Fibroblast of lung (primary cell): ENCODE results near the gene SCOC.

Experiments used
- CTCF ChIP-seq, 2 donors: IDR thresholded peaks in 1 of 2; conservative IDR thresholded peaks in 1 of 2; 1 replicate in 1 of 2; 2 replicates in 1 of 2; pipeline ENCODE4 v1.5.1; 2011 to 2012; ENCODE audit warnings: low read length in 2 of 2, control low read depth in 1 of 2, inconsistent platforms in 1 of 2, low read depth in 1 of 2, mild to moderate bottlenecking in 1 of 2
- EZH2 ChIP-seq: IDR thresholded peaks from 2 replicates; pipeline ENCODE4 v1.5.1; 2012; ENCODE audit warnings: low read length, control low read depth, mild to moderate bottlenecking; ENCODE audit errors: missing control alignments

- TF ChIP-seq CTCF (conservative IDR thresholded peaks at IDR 0.05 in 1 of 2, IDR thresholded peaks at IDR 0.05 in 1 of 2; ENCODE audit: low read depth in 1 of 2, low read length in 2 of 2) = no peak
- TF ChIP-seq EZH2 = no peak
Observed at GRCh38 chr4:140346136-140346535, 27.3 kb upstream of the SCOC start.
